KBM-7 (cell line): ENCODE results near the gene CCNK.

Experiments
- DNase-seq: peaks from one replicate; pipeline ENCODE4 v3.0.0-alpha.2; 2015
- in situ Hi-C: fragments of 300-500 bp; cut with MboI; formaldehyde crosslinking; loops from 2 replicates; pipeline ENCODE4 v1.14.3; 2020; ENCODE audit warnings: low sequenced_read_pairs, low pct_unique_long_range_greater_than_20kb, mixed read lengths

CCNK gene

DNA sequence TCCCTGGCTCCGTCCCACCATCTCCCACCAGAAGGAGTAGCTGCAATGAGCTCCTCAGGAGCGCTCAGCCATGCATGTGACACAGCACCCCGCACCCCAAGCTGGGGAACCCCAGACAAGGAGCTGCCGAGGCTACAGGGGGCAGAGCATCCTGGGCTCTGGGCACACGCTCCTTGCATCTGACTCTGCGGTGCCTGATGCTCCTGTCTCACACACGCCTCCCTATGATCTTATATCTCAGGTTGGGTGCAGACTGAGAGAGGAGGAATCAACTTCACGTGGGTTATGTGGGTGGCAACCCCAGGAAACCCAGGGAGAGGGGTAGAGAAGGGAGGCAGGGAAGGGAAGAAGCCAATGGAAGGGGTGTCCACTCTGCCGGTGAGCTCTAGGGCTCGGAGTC, 60.0 kb downstream of the CCNK start:
- no peak for DNase-seq
- in situ Hi-C loops = no loop called here

DNA sequence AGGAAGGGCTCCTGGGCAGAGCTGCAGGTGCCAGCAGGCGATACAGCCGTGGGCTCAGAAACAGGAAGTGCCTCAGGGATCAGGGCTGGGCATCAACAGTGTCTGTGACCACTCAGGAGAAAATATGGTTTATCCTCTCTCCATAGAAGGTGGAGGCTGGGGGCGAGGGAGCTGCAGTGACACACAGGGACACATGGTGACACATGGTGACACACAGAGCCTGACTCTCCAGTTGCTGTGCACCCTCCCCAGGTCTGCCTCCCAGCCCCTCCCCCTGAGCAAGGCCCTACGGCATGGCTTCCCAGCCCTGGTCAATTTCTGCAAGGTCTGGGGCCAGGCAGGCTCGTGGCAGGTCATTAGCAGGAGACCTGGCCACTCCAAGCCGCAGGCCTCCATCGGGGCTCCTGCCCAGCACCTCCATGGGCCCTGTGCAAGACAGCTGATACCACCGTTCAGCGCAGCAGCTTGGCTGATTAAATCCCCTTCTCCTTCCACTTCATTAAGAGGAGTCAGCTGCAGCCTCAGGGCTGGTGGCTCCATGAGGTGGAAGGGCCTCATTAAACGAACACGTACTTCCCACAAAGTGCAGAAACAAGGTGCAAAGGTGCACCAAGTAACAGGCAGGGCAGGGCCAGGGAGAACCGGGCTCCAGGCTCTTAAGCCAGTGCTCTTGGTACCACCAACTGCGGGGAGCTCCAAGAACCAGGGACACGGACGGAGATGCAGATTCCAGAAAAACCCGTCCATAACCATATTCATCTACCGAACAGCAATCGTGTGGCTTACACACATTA, 60.7 kb downstream of the CCNK start:
- DNase-seq = peak; percentile 50
- in situ Hi-C loops = no loop called here

DNA sequence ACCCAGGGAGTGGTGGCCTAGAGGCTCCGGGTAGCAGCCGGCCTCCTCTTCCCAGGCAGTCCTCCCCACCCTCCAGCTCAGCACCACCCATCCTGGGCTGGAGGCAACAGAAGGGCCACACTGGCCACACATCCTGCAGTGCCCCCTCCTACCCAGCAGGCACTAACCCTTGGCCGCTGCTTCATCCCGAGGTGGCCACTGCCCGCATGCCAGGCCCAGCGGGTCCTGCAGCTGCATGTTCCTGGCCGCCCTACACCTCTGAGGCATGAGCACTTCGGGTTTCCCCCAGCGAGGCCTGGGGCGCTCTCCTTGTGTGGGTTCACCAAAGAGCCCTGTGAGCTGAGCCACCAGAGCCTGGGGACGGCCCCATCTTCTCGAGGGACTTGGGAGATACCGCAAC, 61.4 kb downstream of the CCNK start:
- DNase-seq = no peak
- in situ Hi-C loops = no loop called here

DNA sequence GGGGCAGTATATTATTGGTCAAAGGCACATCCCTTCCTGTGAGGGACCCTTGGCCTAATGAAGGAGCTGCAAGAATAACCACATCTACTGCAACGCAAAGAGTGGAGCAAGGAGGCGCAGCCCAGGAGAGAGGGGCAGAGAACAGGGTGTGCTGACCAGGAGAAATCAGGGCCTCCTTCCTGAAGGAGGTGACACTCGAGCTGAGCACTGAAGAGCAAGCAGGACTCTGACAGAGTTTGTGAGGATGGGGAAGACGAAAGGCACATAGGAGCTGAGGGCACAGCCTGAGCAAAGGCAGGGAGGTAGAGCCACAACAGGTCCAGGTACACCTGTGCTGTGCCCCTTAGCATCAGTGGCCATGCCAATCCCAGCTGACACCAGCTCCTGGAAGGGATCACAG, 62.2 kb downstream of the CCNK start:
- in situ Hi-C loops = no loop called here
- no peak for DNase-seq

DNA sequence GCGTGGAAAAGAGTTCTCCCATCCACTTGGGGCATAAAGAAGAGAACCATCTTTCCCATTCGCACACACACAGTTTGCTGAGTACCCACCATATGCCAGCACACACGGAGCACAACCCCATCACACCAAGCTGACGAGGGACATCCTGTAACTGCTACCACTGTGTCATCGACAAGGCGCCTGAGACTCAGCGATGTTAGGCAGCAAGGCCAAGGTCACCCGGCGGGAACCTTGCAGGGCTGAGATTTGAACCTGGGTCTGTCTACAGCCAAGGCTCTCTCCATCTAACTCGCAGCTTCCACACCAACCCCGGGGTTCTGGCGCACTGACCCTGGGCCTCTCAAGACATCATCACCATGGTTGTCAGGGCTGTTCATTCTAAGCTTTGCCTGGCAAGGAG, 62.8 kb downstream of the CCNK start:
- DNase-seq = no peak
- in situ Hi-C loops = no loop called here

DNA sequence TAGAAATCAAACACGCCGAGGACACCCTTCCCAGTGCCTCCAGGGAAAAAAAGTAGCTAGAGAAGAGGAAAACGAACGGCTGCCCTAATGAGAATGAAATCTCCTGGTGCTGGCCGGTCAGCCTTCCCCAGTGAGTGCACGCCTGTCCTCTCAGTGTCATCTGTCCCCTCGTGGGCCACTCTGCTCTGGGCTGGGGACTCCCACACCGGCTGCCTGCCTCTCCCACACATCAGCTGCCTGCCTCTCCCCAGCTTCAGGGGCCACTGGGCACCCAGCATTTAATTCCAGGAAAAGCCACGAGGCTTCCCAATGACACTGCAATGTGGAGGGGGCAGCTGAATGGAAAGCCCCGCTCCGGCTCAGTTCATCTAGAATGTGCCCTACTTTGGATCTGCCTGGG, 63.8 kb downstream of the CCNK start:
- peak; percentile 20 for DNase-seq
- in situ Hi-C loops = no loop called here

DNA sequence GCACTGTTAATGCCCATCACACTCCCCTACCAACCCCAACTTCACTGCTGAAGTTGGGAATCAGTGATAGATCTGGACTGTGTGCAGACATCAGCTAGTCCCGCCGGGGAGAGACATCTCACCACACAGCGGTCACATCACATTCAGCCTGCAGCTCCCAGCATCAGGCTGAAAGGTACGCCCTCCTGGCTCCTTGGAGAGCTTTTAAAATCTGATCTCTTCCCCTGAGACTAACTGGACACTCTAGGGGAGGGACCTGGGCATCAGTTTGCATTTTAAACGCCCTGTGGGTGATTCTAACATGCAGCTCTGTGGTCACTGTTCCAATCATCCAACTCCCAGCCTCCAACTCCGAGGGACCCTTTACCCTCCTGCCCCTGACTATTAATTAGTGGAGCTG, 64.4 kb downstream of the CCNK start:
- no peak for DNase-seq
- in situ Hi-C loops = no loop called here

DNA sequence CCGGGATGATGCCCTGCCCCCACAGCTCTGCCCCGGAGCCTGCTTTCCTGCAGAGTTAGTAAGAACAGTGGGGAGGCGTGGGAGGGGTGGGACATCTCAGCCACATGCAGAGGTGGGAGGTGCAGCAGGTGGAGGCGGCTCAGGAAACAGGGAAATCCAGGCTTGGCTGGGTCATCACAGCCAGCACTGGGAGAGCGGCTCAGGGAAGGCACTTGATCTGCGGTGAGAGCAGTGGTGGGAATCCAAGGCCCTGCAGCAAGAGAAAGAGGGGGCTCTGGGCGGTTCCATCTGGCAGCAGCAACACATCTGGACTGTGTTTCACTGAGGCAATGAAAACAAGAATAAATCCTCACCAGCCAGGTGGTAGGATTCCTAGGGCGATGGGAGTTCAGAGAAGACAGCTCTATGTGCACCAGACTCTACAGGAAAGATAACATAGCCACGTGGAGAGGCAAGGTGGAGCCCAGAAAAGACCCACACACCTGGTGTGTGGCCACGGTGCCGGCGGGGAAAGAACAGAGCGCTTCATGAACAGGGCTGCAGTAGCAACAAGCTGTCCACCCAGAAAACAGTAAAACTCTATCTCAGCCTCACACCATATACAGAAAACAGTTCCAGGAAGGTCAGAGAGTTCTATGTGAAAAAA, 65.1 kb downstream of the CCNK start:
- in situ Hi-C loops = no loop called here
- DNase-seq = peak; percentile 18

DNA sequence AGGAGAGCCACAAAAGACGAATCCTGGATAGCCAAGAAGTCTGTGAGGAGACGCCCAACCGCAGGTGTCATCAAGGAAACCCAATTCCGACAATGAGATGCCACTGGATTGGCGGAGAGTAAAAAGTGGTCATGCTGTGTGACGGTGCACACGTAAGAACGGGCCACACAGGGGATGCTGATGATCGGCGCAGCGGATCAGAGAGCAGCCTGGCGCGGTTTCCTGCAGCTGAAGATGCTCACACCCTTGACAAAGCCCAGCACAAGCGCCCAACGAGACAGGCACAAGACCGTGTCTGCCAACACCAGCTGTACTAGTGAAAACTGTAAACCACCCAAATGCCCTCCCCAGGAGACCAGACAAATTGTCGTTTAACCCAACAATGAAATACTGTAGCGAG, 67.0 kb downstream of the CCNK start:
- DNase-seq = no peak
- in situ Hi-C loops = no loop called here

DNA sequence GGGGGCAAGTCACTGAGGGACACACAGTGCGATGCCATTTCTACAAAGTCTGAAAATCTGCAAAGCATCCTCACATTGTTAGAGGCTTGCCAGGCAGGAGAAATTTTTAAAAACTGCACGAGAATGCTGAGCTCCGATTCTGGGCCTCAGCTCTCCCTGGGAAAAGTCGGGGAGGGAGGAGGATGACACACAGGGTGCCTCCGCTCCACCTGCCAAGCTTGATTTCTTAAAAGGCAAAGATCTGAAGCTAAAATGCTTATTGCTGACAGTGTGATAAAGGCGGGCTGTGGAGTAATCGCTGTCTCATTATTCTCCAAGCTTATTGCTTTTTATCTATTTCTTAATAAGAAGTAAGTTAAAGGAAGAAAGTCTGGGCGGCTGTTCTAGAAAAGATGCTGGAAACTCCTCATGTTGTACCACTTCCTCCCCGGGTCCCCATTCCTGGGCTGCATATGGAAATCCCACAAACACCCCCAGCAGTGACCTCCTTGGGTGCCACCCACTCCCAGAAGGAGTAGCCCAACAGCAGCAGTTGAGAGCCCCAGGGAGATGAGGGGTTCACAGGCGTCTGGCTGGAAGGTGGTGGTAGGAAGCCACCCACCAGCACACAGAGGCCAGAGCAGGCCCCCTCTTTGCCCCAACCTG, 67.8 kb downstream of the CCNK start:
- in situ Hi-C loops = no loop called here
- DNase-seq = no peak

DNA sequence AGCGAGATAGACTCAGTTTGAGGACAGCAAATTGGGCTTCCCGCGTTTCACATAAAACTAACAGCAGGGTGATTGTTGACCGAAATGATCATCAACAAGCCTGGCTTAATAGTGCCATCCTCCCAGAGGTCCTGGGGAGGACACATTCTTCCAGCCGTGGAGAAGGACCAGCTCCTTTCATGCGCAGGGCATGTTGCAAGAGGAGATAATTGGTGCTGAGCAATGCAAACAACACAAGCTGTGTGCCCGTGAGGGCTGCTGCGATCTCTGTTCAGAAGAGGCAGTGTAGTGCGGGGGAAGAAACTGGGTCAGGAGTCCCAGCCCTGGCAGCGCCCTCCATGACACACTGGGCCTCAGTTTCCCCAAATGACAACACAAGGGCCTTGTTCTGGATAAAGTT, 68.5 kb downstream of the CCNK start:
- in situ Hi-C loops = no loop called here

DNA sequence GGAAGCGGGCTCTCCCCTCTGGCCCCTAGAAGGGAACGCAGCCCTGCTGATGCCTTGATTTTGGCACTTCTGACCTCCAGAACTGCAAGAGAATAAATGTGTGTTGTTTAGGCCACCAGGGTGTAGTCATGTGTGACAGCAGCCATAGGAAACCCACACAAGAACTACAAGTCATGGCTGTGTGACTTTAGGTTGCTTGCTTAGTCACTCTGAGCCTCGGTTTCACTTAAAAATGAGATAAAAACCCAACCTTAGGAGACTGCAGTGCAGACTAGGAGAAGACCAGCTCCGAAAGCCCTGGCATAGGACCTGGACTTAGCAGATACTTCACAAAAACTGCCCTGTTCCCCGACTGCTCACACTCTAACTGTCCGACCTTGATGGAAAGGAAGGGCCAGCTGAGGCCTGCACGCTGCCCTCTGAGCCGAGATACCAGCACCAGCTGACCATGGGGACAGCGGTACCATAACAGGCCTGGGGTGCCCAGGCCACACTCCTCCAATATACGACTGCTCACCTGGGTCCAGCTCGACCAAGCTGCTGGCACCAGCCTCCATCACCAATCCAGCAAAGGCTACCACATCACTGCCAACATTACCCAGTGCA, 69.3 kb downstream of the CCNK start:
- in situ Hi-C loops = no loop called here

More for the DNA sequence above, 68.5 kb downstream of the CCNK start:
- DNase-seq = no peak

DNA sequence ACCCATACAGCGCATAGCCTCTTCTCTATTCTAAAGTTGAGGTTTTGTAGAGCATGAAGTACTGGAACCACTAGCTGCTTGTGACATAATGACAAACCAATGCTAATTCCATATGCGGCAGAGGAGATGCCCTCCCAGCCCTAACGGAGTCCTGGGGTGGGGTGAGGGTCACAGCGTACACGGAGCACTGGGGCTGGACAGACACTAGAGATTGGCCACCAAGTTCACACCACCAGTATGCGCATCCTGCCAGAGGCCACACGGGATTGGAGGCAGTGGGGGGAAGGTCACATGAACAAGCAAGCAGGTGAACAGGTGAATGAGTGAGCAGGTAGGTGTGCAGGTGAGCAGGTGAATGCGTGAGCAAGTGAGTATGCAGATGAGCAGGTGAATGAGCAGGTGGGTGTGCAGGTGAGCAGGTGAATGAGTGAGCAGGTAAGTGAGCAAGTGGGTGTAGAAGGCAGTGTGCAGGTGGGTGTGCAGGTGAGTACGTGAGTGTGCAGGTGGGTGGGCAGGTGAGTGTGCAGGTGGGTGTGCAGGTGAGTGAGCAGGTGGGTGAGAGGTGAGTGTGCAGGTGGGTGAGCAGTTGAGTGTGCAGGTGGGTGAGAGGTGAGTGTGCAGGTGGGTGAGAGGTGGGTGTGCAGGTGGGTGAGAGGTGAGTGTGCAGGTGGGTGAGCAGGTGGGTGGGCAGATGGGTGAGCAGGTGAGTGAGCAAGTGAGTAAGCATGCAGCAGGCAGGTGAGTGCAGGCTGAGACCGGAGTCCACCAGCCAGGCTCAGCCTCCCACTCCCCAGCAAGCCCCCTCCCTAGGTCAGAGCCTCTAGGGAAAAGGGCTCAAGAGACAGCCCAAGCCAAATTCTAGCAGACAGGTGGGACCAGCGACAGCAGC, 70.1 kb downstream of the CCNK start:
- in situ Hi-C loops = no loop called here
- no peak for DNase-seq

More for the DNA sequence above, 69.3 kb downstream of the CCNK start:
- no peak for DNase-seq

DNA sequence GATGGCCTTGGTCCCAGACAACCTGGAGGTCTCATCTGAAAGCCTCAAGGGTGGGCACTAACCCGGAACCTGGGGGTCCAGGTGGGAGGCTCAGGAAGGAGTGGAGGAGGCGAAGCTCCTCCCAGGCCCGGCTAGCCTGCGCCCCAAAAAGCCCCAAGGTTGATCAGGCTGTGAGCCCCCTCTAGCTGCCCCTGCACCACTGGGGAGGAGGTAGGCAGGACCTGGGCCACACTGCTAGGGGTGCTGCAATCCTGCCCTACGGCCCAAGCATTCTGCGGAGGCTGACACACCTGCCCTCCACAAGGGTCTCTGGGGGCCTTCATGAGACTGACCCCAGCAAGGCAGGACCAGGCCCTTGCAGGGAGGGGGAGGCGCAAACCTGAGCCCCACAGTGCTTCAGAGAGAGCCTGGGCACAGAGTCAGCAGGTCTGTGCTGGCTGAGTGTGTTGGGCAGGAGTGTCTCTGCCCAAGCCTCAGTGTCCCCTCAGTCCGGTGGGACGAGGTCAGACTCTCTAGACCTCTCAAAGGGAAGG, 70.9 kb downstream of the CCNK start:
- in situ Hi-C loops = no loop called here
- no peak for DNase-seq

DNA sequence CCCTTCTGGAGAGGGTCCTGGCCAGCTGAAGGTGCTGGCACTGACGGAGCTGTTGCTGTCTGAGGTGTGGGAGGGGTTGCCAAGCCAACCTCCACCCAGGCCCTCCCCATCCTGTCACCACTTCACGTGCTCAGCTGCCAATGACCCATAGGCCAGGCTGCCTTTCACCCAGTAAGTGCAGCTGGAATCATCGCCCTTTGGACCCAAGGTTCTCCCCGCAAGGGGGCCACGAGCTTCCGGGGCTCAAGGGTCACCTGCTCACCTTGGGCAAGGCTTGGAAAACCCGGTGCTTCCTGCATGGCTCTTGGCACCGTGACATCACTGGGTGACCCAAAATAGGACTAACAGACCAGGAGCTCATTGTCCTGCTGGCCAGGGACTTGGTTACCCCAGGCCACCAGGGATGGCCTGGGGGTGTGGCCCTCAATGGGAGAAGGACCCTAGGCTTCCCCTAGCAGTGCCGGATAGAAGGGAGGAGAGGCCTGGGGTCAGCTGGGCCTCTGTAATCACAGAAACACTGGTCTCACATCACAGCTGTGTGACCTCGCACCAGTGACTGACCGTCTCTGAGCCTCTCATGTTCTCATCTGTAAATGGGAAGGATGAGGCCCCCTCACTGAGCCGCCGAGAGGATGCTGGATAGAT, 71.5 kb downstream of the CCNK start:
- in situ Hi-C loops = no loop called here

DNA sequence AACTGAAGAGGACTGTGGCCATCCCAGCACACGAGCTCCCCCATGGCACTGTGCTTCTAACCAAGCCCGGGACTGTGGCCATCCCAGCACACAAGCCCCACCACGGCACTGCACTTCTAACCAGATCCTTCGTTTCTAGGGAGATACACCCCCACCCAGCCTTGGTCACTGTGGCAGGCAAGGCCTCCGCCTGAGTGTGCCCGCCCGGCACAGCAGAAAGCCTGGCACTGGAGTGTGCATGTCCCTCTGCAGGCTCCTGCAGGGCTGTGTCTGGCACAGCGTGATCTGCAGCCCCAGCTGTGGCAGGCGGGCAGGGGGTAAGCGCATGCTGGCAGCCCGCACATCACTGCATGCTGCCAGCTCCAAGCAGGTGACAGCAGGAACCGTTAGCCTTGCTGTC, 73.0 kb downstream of the CCNK start:
- in situ Hi-C loops = no loop called here

More for the DNA sequence above, 71.5 kb downstream of the CCNK start:
- DNase-seq = no peak

DNA sequence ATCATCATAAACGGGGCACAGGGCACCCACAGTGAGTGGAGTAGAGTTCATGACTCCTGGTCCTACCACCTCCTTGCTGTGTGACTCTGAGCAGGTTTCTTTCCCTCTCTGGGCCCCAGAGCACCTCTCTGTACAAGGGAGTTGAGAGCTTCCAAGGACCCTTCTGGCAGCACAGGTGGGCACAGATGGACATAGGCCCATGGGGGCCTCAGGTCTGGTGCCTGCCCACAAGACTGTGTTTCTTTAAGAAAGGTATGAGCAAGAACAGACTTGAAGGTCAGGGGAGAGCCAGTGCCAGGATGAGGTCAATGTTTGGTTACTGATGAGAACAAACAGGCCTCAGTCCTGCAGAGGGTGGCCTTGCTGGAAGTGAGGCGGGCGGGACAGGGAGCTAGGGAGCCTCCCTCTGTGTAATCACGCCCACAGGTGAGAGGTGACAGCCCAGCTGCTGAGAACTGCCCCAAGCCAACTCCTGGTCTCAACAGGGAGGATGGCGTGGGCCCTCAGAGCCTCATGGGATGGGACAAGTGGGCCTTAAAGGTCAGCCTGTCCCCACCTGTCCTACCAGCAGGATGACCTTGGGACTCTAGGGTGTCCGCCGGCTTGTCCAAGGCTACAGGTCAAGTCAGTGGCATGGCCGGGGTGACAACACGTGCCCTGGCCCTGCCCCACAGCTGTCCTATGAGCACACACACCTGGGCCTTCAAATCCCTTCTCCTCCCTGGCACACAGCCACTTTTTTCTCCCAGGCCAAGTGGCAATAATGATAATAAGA, 73.7 kb downstream of the CCNK start:
- no peak for DNase-seq
- in situ Hi-C loops = no loop called here

More for the DNA sequence above, 73.0 kb downstream of the CCNK start:
- DNase-seq = no peak
